ENCODE measurements around the gene FAM13A. TPM values are rescaled to one million over a fixed set of nuclear protein-coding genes. Genes with fewer than 3 reads are reported as not detected.

Gene FAM13A
- total and polyA plus RNA-seq, 2 of the 13 experiments (the other 11 are each of a cell fraction or from before 2014, with no cell fraction given): 1.2 to 36.2 TPM

- TF ChIP-seq AHDC1 (CRISPR knock-in tag; IDR thresholded peaks at IDR 0.05; ENCODE audit: borderline replicate concordance): no peak
- TF ChIP-seq SRSF9 (IDR thresholded peaks at IDR 0.05; ENCODE audit: borderline replicate concordance, insufficient read depth, low read depth, low read length, poor library complexity, severe bottlenecking): no peak
- no peak for TF ChIP-seq CBX2 (IDR thresholded peaks at IDR 0.05; ENCODE audit: low read depth, low read length)
- TF ChIP-seq CBX2 (CRISPR knock-in tag; IDR thresholded peaks at IDR 0.05; ENCODE audit: low read depth): no peak
Measured at GRCh38 chr4:88958080-88958479, 98.9 kb downstream of the FAM13A start (continued).

DNA sequence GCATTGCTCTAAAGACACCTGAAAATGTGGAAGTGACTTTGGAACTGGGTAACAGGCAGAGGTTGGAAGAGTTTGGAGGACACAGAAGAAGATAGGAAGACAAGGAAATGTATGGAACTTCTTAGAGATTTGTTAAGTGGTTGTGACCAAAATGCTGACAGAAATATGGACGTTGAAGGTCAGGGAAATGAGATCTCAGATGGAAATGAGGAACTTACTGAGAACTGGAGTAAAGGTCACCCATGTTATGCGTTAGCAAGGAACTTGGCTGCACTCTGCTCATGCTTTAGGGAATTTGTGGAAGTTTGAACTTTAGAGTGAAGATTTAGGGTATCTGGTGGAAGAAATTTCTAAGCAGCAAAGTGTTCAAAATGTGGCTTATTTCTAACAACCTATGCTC lies 99.4 kb downstream of the FAM13A start:
- 12% methylated on average over 2 of the region's 2 CpGs for WGBS (ENCODE audit: low lambda C conversion rate)
- no peak for ATAC-seq
- in situ Hi-C loops (cut with HindIII; ENCODE audit: extremely low pct_ligation_motif_present, low pct_unique_long_range_greater_than_20kb): no loop called here
- TF ChIP-seq FOXO1 (CRISPR knock-in tag; IDR thresholded peaks at IDR 0.05): no peak
- no peak for TF ChIP-seq PCBP2 (optimal IDR thresholded peaks at IDR 0.05; ENCODE audit: low read depth, low read length, poor library complexity, severe bottlenecking)
- no peak for TF ChIP-seq KLF6 (CRISPR knock-in tag; IDR thresholded peaks at IDR 0.05)
- no peak for TF ChIP-seq RAD21 (CRISPR knock-in tag; IDR thresholded peaks at IDR 0.05)
- no peak for TF ChIP-seq SNAI1 (CRISPR knock-in tag; IDR thresholded peaks at IDR 0.05; ENCODE audit: borderline replicate concordance)
- no peak for TF ChIP-seq ZNF512B (CRISPR knock-in tag; IDR thresholded peaks at IDR 0.05; ENCODE audit: borderline replicate concordance)
- TF ChIP-seq JUND (CRISPR knock-in tag; IDR thresholded peaks at IDR 0.05): no peak
- no peak for TF ChIP-seq FOXJ3 (CRISPR knock-in tag; IDR thresholded peaks at IDR 0.05; ENCODE audit: borderline replicate concordance)
- TF ChIP-seq HNRNPLL (IDR thresholded peaks at IDR 0.05; ENCODE audit: low read depth, low read length, poor library complexity, severe bottlenecking): no peak
- TF ChIP-seq ZNF619 (CRISPR knock-in tag; IDR thresholded peaks at IDR 0.05): no peak
- TF ChIP-seq ZNF101 (CRISPR knock-in tag; IDR thresholded peaks at IDR 0.05; ENCODE audit: borderline replicate concordance, low read depth): no peak
- no peak for TF ChIP-seq CAMTA2 (CRISPR knock-in tag; IDR thresholded peaks at IDR 0.05; ENCODE audit: borderline replicate concordance)

More for the DNA sequence above, 99.4 kb downstream of the FAM13A start:
- CTCF ChIA-PET (ENCODE audit: low intra/inter-chr PET ratio, low total read pairs): no interaction called here
- no peaks in the 10 kb centered on the region for H3K4me1 ChIP-seq (ENCODE audit: insufficient read depth, low read length)
- H3K36me3 ChIP-seq (replicated peaks in 1 of 2; ENCODE audit: control insufficient read depth in 1 of 2, insufficient read depth in 2 of 2, low read length in 2 of 2): no peaks in the 10 kb centered on the region
- no peak overlapping the region for H3K9ac ChIP-seq (ENCODE audit: insufficient read depth, low read depth, low read length)
- H3K27me3 ChIP-seq (ENCODE audit: control insufficient read depth in 1 of 2, insufficient read depth in 2 of 2, low read length in 2 of 2): no peaks in the 10 kb centered on the region; a peak in 2 of 5 replicates
- no peaks in the 10 kb centered on the region for H3K9me3 ChIP-seq (ENCODE audit: low read length)
- FAIRE-seq (no peak), DNase-seq (ENCODE audit: low spot score) (no peak)
- H3K79me2 ChIP-seq (ENCODE audit: insufficient read depth, low read length): no peaks in the 10 kb centered on the region
- H3K4me3 ChIP-seq (replicated peaks in 1 of 3; ENCODE audit: insufficient read depth in 1 of 3, low read depth in 2 of 3, low read length in 3 of 3): no peak overlapping the region
- no peak overlapping the region for H2AFZ ChIP-seq (ENCODE audit: low read length)
- no peak overlapping the region for H3K4me2 ChIP-seq (ENCODE audit: low read depth, low read length)
- no TSS peak for BruUV-seq (replicated peaks)
- POLR2A ChIA-PET: no interaction called here
- no peaks in the 10 kb centered on the region for H4K20me1 ChIP-seq (ENCODE audit: insufficient read depth, low read length)
- intact Hi-C loops (cut with micrococcal nuclease; ENCODE audit: unreplicated experiment): no loop called here
- H3K27ac ChIP-seq (ENCODE audit: extremely low read length, insufficient read depth, low read length): no peak overlapping the region
